ENCODE measurements around the gene ESYT3. TPM values are rescaled to one million over a fixed set of nuclear protein-coding genes. Genes with fewer than 3 reads are reported as not detected.
"Not testable (repeated sequence)": the region's sequence is repeated elsewhere in the genome, so short reads cannot be mapped to it uniquely, and the experiment has no call there.

Gene ESYT3
- total RNA-seq, 2 donors from 2014 or later = 0.12 to 1.7 TPM

DNA sequence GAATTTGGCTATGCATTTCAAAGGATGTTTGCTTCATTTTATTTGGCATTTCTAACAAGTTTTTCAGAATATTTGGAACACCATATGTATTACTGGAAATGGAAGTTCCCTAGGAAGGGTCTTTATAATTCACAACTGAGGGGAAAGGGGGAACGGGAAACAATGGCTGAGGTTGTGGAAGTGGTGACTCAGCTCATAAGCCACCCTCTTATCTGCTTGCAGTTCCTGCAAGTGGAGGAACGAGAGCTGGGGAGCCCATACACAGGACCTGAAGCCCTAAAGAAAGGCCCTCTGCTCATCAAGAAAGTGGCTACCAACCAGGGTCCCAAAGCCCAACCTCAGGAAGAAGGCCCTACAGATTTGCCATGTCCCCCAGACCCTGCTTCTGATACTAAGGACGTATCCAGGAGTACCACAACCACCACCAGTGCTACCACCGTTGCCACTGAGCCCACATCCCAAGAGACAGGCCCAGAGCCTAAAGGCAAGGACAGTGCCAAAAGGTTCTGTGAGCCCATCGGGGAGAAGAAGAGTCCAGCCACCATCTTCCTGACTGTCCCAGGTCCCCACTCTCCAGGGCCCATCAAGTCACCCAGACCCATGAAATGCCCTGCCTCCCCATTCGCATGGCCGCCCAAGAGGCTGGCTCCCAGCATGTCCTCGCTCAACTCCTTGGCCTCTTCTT, 37.9 kb downstream of the ESYT3 start:
- intact Hi-C loops (cut with DNase I, micrococcal nuclease) = no loop called here
- no peak for ATAC-seq

DNA sequence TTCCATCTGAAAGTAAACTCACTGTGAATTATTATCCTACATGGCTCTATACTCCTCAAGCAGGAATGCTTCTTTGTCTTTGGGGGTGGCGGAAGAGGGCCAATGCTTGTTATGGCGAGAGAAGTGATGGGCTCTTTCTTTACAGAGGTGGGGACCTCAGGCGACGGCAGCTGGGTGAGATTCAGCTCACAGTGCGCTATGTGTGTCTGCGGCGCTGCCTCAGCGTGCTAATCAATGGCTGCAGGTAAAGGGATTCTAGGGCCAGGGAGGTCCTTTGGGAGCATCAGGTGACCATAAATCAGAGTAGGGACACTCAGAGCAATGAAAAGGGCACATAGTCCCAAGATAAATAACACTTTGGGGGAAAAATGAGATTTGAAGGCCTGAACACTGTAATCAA, 39.0 kb downstream of the ESYT3 start:
- intact Hi-C loops (cut with DNase I, micrococcal nuclease) = no loop called here
- ATAC-seq (no peak), DNase-seq (no peak)

More for the DNA sequence above, 37.9 kb downstream of the ESYT3 start:
- no peak for DNase-seq

DNA sequence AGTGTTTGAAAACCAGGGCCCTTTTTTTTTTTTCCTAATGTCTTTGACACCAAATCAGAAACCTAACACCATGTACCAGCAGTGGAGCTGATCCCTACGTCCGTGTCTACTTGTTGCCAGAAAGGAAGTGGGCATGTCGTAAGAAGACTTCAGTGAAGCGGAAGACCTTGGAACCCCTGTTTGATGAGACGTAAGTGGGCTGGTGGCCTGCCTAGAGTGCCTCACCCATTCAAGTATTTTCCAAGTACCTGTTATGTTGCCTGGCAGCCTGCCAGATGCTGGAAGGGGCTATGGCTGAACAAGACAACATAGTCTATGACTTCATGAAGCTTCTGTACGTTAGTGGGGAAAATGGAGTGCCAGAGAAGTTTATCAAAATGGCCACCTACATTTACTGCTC, 39.7 kb downstream of the ESYT3 start:
- DNase-seq (no peak), ATAC-seq (no peak)
- intact Hi-C loops (cut with DNase I, micrococcal nuclease) = no loop called here

DNA sequence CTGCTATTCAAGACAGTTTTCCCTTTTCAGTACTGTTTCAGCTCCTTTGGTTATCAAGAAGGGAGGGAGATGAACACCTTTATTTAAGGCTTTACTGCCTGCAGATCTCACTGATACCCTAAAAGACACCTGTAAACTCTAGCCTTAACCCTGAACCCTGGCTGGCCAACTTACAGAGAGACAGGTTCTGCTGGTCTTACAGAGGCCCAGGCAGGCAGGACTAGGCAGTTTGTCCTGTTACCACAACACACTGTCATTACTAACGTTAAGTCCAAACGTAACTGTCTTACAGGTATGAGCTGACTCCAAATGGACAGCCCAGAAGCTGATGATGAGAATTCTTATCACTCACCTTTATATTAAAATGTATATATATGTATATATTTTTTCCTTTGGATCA, 42.1 kb downstream of the ESYT3 start:
- ATAC-seq (no peak), DNase-seq (no peak)
- intact Hi-C loops (cut with DNase I, micrococcal nuclease) = no loop called here

DNA sequence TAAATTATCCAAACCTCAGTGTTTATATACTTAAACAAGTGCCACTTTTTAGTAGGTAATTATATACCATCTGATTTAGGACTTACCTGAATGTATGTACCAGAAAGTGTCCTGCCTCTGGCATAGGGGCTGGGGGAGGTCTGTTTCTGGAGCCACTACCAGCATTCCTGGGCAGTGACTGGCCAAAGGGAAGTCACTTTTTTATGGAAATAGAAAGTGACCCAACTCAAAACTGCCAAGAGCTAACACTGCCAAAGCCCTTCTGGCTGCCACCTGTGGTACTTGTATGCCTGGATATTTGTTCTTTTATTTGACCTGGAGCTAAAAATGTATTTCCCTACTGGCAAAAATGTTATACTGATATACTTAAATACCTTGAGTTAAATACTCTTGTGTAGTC, 42.7 kb downstream of the ESYT3 start:
- ATAC-seq (no peak), DNase-seq (no peak)
- intact Hi-C loops (cut with DNase I, micrococcal nuclease) = no loop called here

DNA sequence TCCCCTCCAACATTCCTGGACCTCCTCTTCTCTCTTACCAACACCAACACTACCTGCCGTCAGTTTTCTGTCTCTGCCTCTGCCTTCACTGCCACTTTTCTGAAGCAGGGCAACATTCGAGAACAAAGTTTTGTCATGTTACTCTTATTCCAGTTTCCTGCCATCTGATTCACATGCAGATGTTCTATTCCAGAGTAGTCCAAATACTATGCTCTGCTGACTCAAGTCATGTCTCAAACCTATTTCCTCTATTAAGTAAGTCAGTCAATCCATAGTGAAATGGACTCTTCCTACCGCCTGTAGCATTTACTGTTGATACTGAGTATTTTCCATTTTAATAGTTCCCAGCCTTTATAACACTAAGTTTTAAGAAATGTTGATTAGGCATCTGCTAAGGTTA, 43.4 kb downstream of the ESYT3 start:
- ATAC-seq (no peak), DNase-seq (no peak)
- intact Hi-C loops (cut with DNase I, micrococcal nuclease) = no loop called here

DNA sequence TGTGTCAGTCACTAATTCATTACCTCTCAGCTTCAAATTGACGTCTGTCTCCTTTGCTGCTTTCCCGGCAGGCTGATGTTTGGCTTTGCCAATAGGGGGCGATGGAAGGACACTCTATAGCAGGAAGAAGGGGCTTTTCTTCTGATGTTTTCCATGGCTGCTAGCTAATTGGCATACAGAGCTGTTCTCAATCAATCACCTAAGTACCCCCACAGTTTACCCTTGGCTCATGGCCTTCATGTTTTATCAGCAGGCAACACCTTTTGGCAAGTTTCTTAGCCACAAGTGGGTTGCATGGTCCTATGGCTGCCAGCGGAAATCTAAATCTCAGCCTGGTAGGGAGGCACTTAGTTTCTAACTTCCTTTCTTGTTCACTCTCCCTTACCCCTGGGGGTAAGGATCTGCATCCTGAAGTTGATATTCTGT, 45.0 kb downstream of the ESYT3 start:
- peak; percentile 52 for ATAC-seq
- no peak for DNase-seq
- intact Hi-C loops (cut with DNase I, micrococcal nuclease) = no loop called here

DNA sequence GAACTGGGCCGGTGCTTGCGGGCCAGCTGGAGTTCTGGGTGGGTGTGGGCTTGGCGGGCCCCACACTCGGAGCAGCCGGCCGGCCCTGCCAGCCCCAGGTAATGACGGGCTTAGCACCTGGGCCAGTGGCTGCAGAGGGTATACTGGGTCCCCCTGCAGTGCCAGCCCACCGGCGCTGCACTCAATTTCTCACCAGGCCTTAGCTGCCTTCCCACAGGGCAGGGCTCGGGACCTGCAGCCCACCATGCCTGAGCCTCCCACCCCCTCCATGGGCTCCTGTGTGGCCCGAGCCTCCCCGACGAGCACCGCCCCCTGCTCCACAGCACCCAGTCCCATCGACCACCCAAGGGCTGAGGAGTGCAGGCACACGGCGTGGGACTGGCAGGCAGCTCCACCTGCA, 50.3 kb downstream of the ESYT3 start:
- DNase-seq; intact Hi-C loops (cut with DNase I, micrococcal nuclease); ATAC-seq: not testable (repeated sequence)

DNA sequence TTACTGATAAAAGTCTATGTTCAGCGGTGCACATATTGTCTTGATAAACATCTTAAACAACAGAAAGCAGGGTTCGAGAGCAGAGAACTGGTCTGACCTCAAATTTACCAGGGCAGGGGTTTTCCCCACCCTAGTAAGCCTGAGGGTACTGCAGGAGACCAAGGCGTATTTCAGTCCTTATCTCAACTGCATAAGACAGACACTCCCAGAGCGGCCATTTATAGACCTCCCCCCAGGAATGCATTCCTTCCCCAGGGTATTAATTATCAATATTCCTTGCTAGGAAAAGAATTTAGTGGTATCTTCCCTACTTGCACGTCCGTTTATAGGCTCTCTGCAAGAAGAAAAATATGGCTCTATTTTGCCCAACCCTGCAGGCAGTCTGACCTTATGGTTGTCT, 52.2 kb downstream of the ESYT3 start:
- DNase-seq; intact Hi-C loops (cut with DNase I, micrococcal nuclease); ATAC-seq: not testable (repeated sequence)

DNA sequence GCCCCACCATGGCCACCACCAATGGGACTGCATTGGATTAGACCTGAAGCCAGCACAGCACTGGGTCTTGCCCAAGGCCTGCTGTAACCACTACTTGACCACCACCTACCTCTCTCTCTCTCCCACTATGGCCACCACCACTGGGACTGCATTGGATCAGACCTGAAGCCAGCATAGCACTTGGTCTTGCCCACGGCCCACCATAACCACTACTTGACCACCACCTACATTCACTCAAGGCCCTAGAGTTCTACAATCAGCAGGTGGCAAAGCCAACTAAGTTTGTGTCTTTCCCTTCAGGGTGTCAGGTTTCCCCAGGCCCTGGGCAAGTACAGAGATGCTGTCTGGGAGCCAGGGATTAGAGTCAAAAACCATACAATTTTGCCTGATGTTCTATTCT, 57.6 kb downstream of the ESYT3 start:
- ATAC-seq (no peak), DNase-seq (no peak)
- intact Hi-C loops (cut with DNase I, micrococcal nuclease) = no loop called here

DNA sequence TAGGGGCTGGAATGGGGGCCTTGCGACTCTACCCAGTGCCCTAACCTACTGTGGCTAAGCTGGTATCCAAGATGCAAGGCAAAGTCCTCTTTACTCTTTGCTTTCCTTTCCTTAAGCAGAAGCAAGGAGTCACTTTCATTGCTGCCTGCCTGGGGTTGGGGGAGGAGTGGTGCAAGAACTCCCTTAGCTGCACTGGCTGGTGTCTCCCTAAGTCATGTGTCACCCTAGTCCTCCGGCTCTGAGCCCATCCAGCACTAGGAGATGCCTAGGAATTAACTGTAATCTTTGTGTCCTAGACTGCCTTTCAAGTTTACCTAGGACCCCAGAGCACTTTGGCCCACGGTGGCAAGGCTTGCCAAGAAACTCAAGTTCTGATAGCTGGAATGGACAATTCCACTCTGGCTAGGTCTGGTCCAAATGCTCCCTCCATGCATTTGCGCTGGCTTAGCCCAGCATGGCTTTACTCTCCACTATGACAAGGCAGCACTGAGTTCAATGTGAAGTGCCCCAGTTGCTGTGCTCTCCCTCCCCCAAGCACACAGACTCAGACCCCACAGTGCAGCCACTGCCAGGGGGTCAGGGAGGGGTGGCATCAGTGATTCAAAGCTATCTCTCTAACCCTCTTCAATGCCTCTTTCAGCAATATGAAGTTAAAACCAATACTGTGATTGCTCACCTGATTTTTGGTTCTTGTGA, 58.7 kb downstream of the ESYT3 start:
- intact Hi-C loops (cut with DNase I, micrococcal nuclease) = no loop called here
- no peak for ATAC-seq
- no peak for DNase-seq

DNA sequence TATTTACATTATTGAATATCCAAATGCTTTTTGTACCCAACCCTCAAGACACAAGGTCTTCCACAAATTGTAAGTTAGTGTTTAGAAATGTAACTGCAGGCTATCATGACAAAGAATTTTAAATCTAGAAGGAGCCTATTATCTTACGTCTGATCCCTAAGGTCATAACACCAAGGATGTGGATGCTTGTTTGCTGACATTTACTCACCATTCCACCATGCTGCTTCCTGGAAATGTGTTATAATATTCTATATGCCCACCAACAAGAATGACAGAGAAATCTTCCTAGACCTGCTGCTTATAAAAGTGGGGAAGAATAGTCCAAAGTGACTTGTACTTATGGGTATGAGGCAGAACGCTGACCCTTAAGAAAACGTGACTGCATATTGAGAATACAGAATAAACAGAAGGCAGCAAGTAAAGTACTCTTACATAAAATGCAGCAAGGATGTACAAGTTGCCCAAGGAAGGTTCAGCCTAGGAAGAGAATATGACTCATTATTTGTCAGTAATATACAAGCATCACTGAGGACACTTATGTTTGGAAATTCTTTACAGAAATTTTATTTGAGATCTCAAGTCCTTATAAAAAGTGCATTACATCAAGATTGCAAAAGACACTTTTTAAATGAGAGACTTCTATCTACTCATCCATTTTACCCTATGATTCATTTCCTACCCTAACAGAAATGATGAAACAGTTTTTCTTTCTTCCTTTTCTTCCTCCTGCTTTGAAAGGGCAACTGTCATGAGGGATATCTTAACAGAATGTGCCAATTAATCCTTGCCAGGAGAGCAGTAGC, 59.6 kb downstream of the ESYT3 start:
- intact Hi-C loops (cut with DNase I, micrococcal nuclease) = no loop called here
- ATAC-seq = no peak
- DNase-seq = no peak

DNA sequence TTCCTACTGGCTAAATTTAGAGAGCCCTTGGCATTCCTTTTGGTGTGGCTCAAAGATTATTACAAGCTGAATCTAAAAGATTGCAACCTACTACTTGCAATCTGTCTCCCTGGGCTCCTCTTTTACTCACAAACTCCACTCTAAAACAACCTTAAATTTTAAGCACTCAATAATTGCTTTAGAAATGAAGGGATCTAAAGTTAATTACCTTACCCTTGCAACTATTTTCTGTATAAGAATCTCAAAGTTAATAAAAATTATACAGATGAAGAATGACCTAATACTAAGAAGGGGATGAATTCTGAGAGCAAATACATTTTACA, 60.2 kb downstream of the ESYT3 start:
- intact Hi-C loops (cut with DNase I, micrococcal nuclease) = no loop called here
- no peak for ATAC-seq
- no peak for DNase-seq

DNA sequence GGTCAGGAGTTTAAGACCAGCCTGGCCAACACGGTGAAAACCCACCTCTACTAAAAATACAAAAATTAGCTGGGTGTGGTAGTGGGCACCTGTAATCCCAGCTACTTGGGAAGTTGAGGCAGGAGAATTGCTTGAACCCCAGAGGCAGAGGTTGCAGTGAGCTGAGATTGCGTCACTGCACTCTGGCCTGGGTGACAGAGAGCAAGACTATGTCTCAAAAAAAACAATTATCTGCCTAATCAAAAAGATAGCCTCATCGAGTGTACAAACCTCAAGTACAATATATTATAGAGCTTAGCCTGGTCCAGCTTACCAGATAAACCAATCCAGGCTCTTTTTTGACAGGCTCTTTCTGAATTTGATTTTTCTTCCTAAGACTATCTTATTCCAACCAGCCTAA, 61.2 kb downstream of the ESYT3 start:
- DNase-seq; ATAC-seq; intact Hi-C loops (cut with DNase I, micrococcal nuclease): not testable (repeated sequence)

DNA sequence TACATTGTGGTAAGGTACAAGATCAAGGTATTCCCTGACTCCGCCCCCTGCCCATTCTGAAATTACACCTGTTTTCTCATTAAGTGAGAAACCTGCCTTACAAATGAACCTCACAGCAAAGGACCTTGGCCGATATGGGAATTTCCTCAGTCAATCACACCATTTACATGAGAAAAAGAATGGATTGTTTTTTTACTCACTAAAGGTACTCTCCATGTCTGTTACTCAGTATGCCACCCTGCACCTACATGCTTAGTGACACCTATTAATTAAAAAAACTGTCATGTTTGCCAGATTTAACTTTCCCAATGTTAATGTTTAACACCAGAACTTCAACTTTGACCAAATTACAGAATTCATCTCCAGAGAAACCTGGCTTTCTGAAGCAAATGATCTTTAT, 62.0 kb downstream of the ESYT3 start:
- no peak for DNase-seq
- no peak for ATAC-seq
- intact Hi-C loops (cut with DNase I, micrococcal nuclease) = no loop called here

DNA sequence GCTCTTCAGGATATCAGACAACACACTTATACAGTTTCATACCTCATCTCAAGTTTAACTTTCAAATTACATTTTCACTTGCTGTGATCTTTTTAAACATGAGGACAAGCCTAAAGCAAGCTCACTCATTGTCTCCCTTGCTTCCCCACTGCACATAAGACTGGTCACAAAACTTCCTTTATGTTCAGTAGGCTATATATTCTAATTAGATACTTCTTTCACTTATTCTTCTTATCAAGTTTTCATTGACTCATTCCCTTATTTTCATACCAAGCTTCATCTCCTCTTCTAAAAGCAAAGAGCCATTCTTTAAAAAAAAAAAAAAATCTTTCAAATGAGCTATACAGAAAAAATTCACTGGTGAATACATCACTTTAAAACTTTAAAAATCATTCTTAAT, 62.6 kb downstream of the ESYT3 start:
- no peak for DNase-seq
- intact Hi-C loops (cut with DNase I, micrococcal nuclease) = no loop called here
- ATAC-seq = no peak

DNA sequence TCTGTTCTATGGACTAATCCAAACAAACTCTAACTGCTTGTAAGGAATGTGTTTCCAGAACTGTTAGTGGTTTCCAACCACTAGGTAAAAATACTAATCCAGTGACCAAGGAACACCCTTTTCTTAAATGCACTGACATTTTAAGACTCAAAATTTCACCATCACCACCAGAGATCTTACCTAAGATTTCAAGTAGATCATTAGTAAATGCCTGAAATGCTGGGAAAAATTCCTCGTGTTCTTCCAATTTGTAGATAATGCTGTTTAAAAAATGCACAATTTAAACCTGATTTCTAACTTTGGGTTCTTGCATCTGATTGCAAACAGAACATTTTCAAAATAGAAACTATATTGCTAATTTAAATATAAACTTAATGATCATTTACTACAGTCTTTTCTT, 63.4 kb downstream of the ESYT3 start:
- intact Hi-C loops (cut with DNase I, micrococcal nuclease) = no loop called here
- ATAC-seq (no peak), DNase-seq (no peak)

DNA sequence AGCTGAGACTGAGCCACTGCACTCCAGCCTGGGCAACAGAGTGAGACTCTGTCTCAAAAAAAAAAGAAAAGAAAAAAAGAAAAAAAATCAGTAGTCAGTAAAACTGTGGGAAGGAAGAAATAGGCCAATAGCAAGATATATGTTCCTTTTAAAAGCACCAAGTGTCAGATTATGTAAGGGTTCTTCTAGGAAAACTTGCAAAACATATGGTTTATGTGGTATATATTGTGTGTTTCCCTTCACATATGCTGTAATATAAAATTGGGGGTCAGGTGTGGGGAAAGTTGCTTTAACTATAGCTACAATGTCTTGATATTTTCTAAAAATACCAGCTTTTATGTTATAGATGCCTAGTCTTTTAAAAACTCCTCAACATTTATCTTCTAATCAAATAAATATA, 64.6 kb downstream of the ESYT3 start:
- ATAC-seq (no peak), DNase-seq (no peak)
- intact Hi-C loops (cut with DNase I, micrococcal nuclease) = no loop called here

DNA sequence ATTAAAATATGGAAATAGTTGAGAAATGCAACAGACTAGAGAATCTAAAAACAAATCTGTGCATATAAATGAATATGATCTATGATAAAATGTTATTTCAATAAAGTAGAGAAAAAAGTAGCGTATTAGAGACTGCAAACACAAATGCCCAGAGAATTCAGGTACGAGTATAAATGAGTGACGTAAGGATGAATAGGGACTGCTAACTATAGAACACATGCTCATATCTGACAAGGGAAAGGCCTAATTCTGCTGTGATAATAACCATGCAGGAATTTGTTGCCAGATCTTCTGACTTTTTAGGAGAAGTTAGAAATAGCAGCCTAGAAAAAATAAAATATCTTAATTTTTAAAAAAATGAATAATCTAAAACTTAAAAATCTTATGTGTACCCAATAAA, 73.1 kb downstream of the ESYT3 start:
- intact Hi-C loops (cut with DNase I, micrococcal nuclease) = no loop called here
- no peak for DNase-seq
- no peak for ATAC-seq

DNA sequence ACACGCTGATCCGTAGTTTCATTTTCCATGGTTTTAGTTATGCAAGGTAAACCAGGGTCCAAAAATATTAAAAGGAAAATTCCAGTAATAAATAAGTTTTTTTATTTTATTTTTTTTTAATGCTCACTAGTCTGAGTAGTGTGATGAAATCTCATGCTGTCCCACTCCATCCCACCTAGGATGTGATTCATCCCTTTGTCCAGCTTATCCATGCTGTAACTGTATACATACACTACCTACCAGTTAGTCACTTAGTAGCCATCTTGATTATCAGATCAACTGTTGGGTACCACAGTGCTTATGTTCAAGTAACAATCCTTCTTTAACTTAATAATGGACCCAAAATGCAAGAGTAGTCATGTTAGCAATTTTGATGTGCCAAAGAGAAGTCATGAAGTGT, 75.2 kb downstream of the ESYT3 start:
- intact Hi-C loops (cut with DNase I, micrococcal nuclease) = no loop called here
- DNase-seq = no peak
- no peak for ATAC-seq

Data from left colon (tissue), 2 donors.